Neuronal stem cell (in vitro differentiated cells): Measurements from ENCODE around the gene CEBPA.

Experiments
- DNase-seq: peaks from one replicate; pipeline ENCODE4 v3.0.0-alpha.2; 2013; ENCODE audit warnings: low spot score
- H2AFZ ChIP-seq: one replicate; pipeline ENCODE4 v1.6.1; 2013; ENCODE audit warnings: mild to moderate bottlenecking, low read length, inconsistent platforms
- H2AK5ac ChIP-seq: 2 replicates; pipeline ENCODE4 v1.6.1; 2013; ENCODE audit warnings: low read depth, mild to moderate bottlenecking, inconsistent platforms, low read length, moderate library complexity, mixed read lengths
- H2BK120ac ChIP-seq: 2 replicates; pipeline ENCODE4 v1.6.1; 2013; ENCODE audit warnings: low read depth, mild to moderate bottlenecking, inconsistent platforms, low read length, moderate library complexity, mixed read lengths
- H2BK12ac ChIP-seq: one replicate; pipeline ENCODE4 v1.6.1; 2013; ENCODE audit warnings: low read length, inconsistent platforms
- H2BK15ac ChIP-seq: 2 replicates; pipeline ENCODE4 v1.6.1; 2013; ENCODE audit warnings: mild to moderate bottlenecking, low read length, inconsistent platforms, mixed read lengths
- H2BK5ac ChIP-seq: one replicate; pipeline ENCODE4 v1.6.1; 2013; ENCODE audit warnings: inconsistent platforms, mild to moderate bottlenecking, low read length, moderate library complexity
- H3K14ac ChIP-seq: one replicate; pipeline ENCODE4 v1.6.1; 2013; ENCODE audit warnings: low read length, inconsistent platforms
- H3K18ac ChIP-seq: 2 replicates; pipeline ENCODE4 v1.6.1; 2013; ENCODE audit warnings: low read length, inconsistent platforms
- H3K23ac ChIP-seq: 2 replicates; pipeline ENCODE4 v1.6.1; 2013; ENCODE audit warnings: low read depth, mild to moderate bottlenecking, mixed read lengths, low read length, inconsistent platforms; ENCODE audit not compliant: poor library complexity
- H3K27ac ChIP-seq: replicated peaks from 3 replicates; pipeline ENCODE4 v1.5.1; 2013; ENCODE audit warnings: low read length, inconsistent platforms
- H3K27me3 ChIP-seq, 3 experiments: 2 replicates each; pipeline ENCODE4 v1.6.1; 2013; ENCODE audit warnings: low read length in 3 of 3, mild to moderate bottlenecking in 2 of 3, inconsistent platforms in 1 of 3, low read depth in 1 of 3, mixed read lengths in 1 of 3, moderate library complexity in 1 of 3; ENCODE audit not compliant: control insufficient read depth in 3 of 3, insufficient read depth in 3 of 3
- H3K36me3 ChIP-seq, 2 donors: replicated peaks in 1 of 2; 2 replicates each; pipeline ENCODE4 v1.6.1; 2013; ENCODE audit warnings: low read length in 2 of 2; ENCODE audit not compliant: control insufficient read depth in 2 of 2, insufficient read depth in 2 of 2
- H3K4ac ChIP-seq: 2 replicates; pipeline ENCODE4 v1.6.1; 2013; ENCODE audit warnings: inconsistent platforms, mild to moderate bottlenecking, low read length, moderate library complexity
- H3K4me1 ChIP-seq, 2 donors: 1 replicate in 1 of 2; 2 replicates in 1 of 2; pipeline ENCODE4 v1.6.1; 2013; ENCODE audit warnings: low read length in 2 of 2, low read depth in 1 of 2; ENCODE audit not compliant: control insufficient read depth in 2 of 2, insufficient read depth in 1 of 2
- H3K4me2 ChIP-seq: one replicate; pipeline ENCODE4 v1.6.1; 2013; ENCODE audit warnings: mild to moderate bottlenecking, low read length, inconsistent platforms; ENCODE audit not compliant: insufficient read depth, poor library complexity, severe bottlenecking
- H3K4me3 ChIP-seq, 2 donors: 2 replicates each; pipeline ENCODE4 v1.5.1; 2013; ENCODE audit warnings: low read length in 2 of 2, mild to moderate bottlenecking in 2 of 2, inconsistent platforms in 1 of 2, moderate library complexity in 1 of 2
- H3K79me1 ChIP-seq: one replicate; pipeline ENCODE4 v1.6.1; 2013; ENCODE audit warnings: low read depth, mild to moderate bottlenecking, inconsistent platforms, low read length, moderate library complexity
- H3K9ac ChIP-seq: one replicate; pipeline ENCODE4 v1.6.1; 2013; ENCODE audit warnings: mild to moderate bottlenecking, low read depth, low read length, inconsistent platforms; ENCODE audit not compliant: poor library complexity
- H3K9me3 ChIP-seq, 2 donors: replicated peaks in 1 of 2; 2 replicates each; pipeline versions ENCODE3 to v1.6.1; 2013; ENCODE audit warnings: low read length in 2 of 2, mild to moderate bottlenecking in 2 of 2, inconsistent platforms in 1 of 2, low read depth in 1 of 2, mixed read lengths in 1 of 2, moderate library complexity in 1 of 2; ENCODE audit not compliant: control insufficient read depth in 2 of 2, insufficient read depth in 1 of 2
- H4K8ac ChIP-seq: one replicate; pipeline ENCODE4 v1.6.1; 2013; ENCODE audit warnings: low read depth, mild to moderate bottlenecking, inconsistent platforms, low read length, moderate library complexity
- H4K91ac ChIP-seq: one replicate; pipeline ENCODE4 v1.6.1; 2013; ENCODE audit warnings: low read length, low read depth, mild to moderate bottlenecking, inconsistent platforms; ENCODE audit not compliant: poor library complexity
- WGBS, 2 donors: extraction: QIAGEN DNeasy Blood & Tissue Kit; methylation state at CpG; one replicate each; pipeline ENCODE4 v1.1.7; 2013; ENCODE audit warnings: missing lambda C conversion rate in 2 of 2, mixed read lengths in 1 of 2; ENCODE audit not compliant: insufficient read length in 2 of 2, insufficient replicate concordance in 1 of 2; ENCODE audit errors: extremely low coverage in 2 of 2; 5-methylcytosine and 5-hydroxymethylcytosine counted together

Gene CEBPA

DNA sequence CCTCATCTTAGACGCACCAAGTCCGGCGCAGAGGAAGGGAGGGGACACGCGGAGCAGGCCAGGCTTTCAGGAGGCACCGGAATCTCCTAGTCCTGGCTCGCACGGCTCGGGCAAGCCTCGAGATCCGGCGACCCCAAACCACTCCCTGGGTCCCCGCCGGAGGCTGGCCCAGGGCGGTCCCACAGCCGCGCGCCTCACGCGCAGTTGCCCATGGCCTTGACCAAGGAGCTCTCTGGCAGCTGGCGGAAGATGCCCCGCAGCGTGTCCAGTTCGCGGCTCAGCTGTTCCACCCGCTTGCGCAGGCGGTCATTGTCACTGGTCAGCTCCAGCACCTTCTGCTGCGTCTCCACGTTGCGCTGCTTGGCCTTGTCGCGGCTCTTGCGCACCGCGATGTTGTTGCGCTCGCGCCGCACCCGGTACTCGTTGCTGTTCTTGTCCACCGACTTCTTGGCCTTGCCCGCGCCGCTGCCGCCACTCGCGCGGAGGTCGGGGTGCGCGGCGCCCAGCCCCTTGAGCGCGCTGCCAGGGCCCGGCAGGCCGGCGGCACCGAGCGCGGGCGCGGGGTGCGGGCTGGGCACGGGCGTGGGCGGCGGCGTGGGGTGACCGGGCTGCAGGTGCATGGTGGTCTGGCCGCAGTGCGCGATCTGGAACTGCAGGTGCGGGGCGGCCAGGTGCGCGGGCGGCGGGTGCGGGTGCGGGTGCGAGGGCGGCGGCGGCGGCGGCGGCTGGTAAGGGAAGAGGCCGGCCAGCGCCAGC, 1.0 kb downstream of the CEBPA start:
- peak overlapping the region; percentile 100 for H2AFZ ChIP-seq
- H3K27me3 ChIP-seq, result peaks cover 14 to 61% (median 44%) of the 10 kb centered on the region in 3 experiments
- peak overlapping the region; percentile 78 for H3K9ac ChIP-seq
- H3K4ac ChIP-seq, result no peak overlapping the region
- no peak overlapping the region for H2BK12ac ChIP-seq
- no peak overlapping the region for H2BK15ac ChIP-seq
- H3K79me1 ChIP-seq, result peaks cover 2% of the 10 kb centered on the region
- no peak overlapping the region for H4K8ac ChIP-seq
- peak overlapping the region; percentile 81 for H3K4me2 ChIP-seq
- peak overlapping the region; percentile 31 for H3K14ac ChIP-seq
- peak overlapping the region; percentile 78 for H3K18ac ChIP-seq
- no peak overlapping the region for H3K27ac ChIP-seq
- peaks cover 0 to 4% of the 10 kb centered on the region in 2 donors for H3K9me3 ChIP-seq
- H3K23ac ChIP-seq, result peak overlapping the region; percentile 86
- peaks cover 4 to 9% of the 10 kb centered on the region in 2 donors for H3K4me1 ChIP-seq
- H2BK5ac ChIP-seq, result no peak overlapping the region
- H2AK5ac ChIP-seq, result no peak overlapping the region
- WGBS, 2 donors, result no CpG with 5 or more reads among the region's 91 CpGs
- DNase-seq, result no peak
- H2BK120ac ChIP-seq, result peak overlapping the region; percentile 77
- no peak overlapping the region for H4K91ac ChIP-seq
- H3K36me3 ChIP-seq, result no peaks in the 10 kb centered on the region
- H3K4me3 ChIP-seq, result peak overlapping the region; percentile 67 to 68

DNA sequence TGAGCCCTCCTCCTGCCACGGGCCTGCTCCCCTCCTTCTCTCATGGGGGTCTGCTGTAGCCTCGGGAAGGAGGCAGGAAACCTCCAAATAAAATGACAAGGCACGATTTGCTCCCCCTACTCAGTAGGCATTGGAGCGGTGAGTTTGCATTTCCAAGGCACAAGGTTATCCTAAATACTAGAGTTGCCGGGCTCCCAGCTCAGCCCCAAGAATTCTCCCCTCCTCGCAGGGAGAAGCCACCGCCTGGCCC, 1.5 kb downstream of the CEBPA start:
- Histone ChIP-seq H3K23ac (peak overlapping the region; percentile 86), H2AK5ac (peak overlapping the region; percentile 60), H2BK120ac (peak overlapping the region; percentile 77), H3K9ac (no peak overlapping the region), H2AFZ (peak overlapping the region; percentile 100), H3K36me3 (no peaks in the 10 kb centered on the region), H3K27ac (no peak overlapping the region), H4K8ac (no peak overlapping the region), H3K79me1 (peaks cover 2% of the 10 kb centered on the region), H3K4me3 (peak overlapping the region in 1 of 2 donors; percentile 31), H4K91ac (no peak overlapping the region), H3K4ac (no peak overlapping the region), H2BK12ac (no peak overlapping the region), H3K4me1 (peaks cover 4 to 9% of the 10 kb centered on the region in 2 donors), H3K14ac (no peak overlapping the region), H2BK15ac (no peak overlapping the region), H3K4me2 (no peak overlapping the region), H3K9me3 (peaks cover 0 to 4% of the 10 kb centered on the region in 2 donors), H2BK5ac (no peak overlapping the region), H3K27me3 (peaks cover 14 to 61% (median 44%) of the 10 kb centered on the region in 3 experiments), H3K18ac (peak overlapping the region; percentile 78)
- no CpG with 5 or more reads among the region's 7 CpGs for WGBS, 2 donors
- DNase-seq, result no peak

DNA sequence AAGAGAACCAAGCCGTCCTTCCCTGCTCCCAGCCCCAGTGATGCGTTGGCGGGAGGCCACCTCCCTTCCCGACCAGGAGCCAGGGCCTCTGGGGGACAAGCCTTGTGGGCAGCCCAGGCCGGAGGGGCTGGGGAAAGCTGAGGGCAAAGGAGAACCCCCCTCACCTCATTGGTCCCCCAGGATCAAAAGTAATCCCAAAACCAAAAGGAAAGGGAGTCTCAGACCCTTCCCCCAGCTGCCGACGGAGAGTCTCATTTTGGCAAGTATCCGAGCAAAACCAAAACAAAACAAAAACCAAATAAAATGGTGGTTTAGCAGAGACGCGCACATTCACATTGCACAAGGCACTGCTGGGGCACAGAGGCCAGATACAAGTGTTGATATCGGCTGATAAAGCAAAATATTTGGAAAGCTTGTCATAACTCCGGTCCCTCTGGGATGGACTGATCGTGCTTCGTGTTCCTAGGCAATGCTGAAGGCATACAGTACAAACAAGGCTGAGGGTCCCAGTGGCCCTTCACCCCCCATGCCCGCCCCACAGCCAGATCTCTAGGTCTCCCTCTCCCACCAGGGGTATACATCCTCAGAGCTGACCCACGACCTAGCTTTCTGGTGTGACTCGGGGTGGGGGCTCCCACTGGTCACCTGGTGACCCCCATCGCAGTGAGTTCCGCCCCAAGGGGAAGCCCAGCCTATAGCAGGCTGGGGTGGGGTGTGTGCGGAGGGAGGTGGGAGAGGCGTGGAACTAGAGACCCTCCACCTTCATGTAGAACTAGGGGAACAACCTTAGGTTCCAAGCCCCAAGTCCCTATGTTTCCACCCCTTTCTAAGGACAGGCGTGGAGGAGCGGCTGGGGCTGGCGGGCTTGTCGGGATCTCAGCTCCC, 2.1 kb downstream of the CEBPA start:
- peaks cover 2% of the 10 kb centered on the region for H3K79me1 ChIP-seq
- no peak overlapping the region for H3K4me3 ChIP-seq
- H3K23ac ChIP-seq, result no peak overlapping the region
- no peak overlapping the region for H2AFZ ChIP-seq
- H2BK12ac ChIP-seq, result no peak overlapping the region
- no peak overlapping the region for H2BK120ac ChIP-seq
- H3K9ac ChIP-seq, result no peak overlapping the region
- H4K91ac ChIP-seq, result no peak overlapping the region
- H3K9me3 ChIP-seq, result peaks cover 0 to 4% of the 10 kb centered on the region in 2 donors
- H3K4me1 ChIP-seq, result peaks cover 4 to 9% of the 10 kb centered on the region in 2 donors
- WGBS, 2 donors, result no CpG with 5 or more reads among the region's 25 CpGs
- H3K18ac ChIP-seq, result peak overlapping the region; percentile 46
- no peak for DNase-seq
- no peak overlapping the region for H3K4me2 ChIP-seq
- no peak overlapping the region for H3K4ac ChIP-seq
- H3K27ac ChIP-seq, result no peak overlapping the region
- H2BK15ac ChIP-seq, result no peak overlapping the region
- peak overlapping the region; percentile 60 for H2AK5ac ChIP-seq
- H4K8ac ChIP-seq, result no peak overlapping the region
- peaks cover 14 to 66% (median 44%) of the 10 kb centered on the region in 3 experiments for H3K27me3 ChIP-seq
- H2BK5ac ChIP-seq, result no peak overlapping the region
- H3K14ac ChIP-seq, result no peak overlapping the region
- no peaks in the 10 kb centered on the region for H3K36me3 ChIP-seq
